ENCODE data around the gene LEKR1. TPM values are rescaled to one million over a fixed set of nuclear protein-coding genes. Genes with fewer than 3 reads are reported as not detected.
A peak's percentile ranks its signal among the peaks of the same experiment; 100 is the strongest.

LEKR1 gene
- total RNA-seq, 4 donors from 2014 or later: 0.30 to 3.7 (median 2.7) TPM

DNA sequence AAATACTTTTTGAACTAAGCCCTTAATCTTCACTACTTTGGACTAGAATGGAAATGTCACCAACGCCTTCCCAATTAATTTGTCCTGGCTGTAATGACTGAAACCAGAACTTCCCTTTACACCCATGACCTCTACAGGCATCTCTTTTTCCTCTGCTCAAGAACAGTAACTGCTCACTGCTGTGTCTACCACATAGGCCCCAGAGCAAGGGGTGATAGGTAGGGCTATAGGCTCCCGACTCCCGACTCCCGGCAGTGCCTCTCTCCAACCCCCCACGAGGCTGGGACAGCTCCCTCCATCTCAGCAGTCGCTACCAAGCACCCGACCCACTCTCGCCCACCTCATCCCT is 384 bp upstream of the LEKR1 start:
- no peak for DNase-seq (ENCODE audit: low spot score in 2 of 2)
- no peaks in the 10 kb centered on the region for H3K36me3 ChIP-seq
- TF ChIP-seq POLR2A (IDR thresholded peaks at IDR 0.05) (no peak), EP300 (IDR thresholded peaks at IDR 0.05) (no peak)
- TF ChIP-seq, protein P1, sequence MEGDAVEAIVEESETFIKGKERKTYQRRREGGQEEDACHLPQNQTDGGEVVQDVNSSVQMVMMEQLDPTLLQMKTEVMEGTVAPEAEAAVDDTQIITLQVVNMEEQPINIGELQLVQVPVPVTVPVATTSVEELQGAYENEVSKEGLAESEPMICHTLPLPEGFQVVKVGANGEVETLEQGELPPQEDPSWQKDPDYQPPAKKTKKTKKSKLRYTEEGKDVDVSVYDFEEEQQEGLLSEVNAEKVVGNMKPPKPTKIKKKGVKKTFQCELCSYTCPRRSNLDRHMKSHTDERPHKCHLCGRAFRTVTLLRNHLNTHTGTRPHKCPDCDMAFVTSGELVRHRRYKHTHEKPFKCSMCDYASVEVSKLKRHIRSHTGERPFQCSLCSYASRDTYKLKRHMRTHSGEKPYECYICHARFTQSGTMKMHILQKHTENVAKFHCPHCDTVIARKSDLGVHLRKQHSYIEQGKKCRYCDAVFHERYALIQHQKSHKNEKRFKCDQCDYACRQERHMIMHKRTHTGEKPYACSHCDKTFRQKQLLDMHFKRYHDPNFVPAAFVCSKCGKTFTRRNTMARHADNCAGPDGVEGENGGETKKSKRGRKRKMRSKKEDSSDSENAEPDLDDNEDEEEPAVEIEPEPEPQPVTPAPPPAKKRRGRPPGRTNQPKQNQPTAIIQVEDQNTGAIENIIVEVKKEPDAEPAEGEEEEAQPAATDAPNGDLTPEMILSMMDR (IDR thresholded peaks at IDR 0.05): no peak
- H3K4me3 ChIP-seq: peak overlapping the region; percentile 55 to 90 (median 82)
- H3K4me1 ChIP-seq: peaks cover 0 to 13% (median 0%) of the 10 kb centered on the region in 4 donors
- no peaks in the 10 kb centered on the region for H3K9me3 ChIP-seq
- peak overlapping the region; percentile 77 to 97 (median 86) for H3K27ac ChIP-seq
- no peaks in the 10 kb centered on the region for H3K27me3 ChIP-seq
- 7 to 8% methylated on average over 8 of the region's 8 CpGs for WGBS, 2 donors

DNA sequence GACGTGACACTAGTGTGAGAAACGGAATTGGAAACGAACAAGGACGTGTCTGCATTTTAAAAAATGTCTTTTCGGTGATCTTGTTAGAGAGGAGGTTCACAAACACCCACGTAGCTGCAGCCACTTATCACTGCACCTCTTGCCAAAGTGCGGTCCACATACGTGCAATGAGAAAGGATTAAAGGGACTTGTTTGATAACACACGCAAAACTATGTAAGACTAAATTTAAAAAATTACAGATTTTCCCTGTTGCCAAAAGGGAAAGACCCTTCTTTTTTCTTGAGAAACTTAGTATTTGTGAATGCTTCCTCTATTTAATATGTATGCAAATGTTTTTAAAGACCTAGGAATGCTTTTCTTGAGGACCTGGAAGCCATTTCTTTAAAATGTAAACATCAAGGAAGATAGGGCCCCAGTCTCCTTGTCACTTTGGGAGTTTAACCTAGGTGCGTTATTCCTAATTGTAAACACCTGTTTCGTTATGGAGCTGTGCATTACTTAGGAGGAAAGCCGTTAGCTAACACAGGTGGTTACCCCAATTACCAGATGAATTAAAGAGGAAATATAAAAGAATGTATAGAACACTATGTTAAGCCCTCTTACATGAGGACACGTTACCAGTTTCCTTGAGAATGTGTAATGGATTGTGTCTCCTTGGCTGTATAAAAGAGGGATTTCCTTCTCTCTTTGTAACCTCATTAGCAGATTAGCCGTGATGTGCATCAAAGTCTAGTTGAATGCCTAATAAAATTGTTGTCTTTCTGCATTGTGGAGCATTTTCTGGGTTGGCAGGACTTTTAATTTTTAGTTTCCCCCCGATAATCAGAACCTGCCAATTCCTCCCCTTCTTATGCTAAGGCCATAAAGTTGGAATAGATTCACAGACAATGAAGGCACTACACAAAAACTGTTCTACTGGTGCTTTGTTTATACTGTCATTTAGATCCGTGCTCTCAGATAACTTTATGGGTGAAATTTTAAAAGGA is 1.0 kb downstream of the LEKR1 start:
- peak overlapping the region in 3 of 4 donors; percentile 82 to 97 (median 89) for H3K27ac ChIP-seq
- peak overlapping the region; percentile 55 to 90 (median 82) for H3K4me3 ChIP-seq
- 42% methylated on average over 16 of the region's 16 CpGs for WGBS, 2 donors
- DNase-seq (ENCODE audit: low spot score in 2 of 2): no peak
- H3K36me3 ChIP-seq: no peaks in the 10 kb centered on the region
- H3K9me3 ChIP-seq: no peaks in the 10 kb centered on the region
- TF ChIP-seq EP300 (IDR thresholded peaks at IDR 0.05) (peak in 1 of 2 donors; percentile 4), POLR2A (IDR thresholded peaks at IDR 0.05) (no peak)
- peaks cover 0 to 13% (median 0%) of the 10 kb centered on the region in 4 donors for H3K4me1 ChIP-seq
- H3K27me3 ChIP-seq: no peaks in the 10 kb centered on the region

DNA sequence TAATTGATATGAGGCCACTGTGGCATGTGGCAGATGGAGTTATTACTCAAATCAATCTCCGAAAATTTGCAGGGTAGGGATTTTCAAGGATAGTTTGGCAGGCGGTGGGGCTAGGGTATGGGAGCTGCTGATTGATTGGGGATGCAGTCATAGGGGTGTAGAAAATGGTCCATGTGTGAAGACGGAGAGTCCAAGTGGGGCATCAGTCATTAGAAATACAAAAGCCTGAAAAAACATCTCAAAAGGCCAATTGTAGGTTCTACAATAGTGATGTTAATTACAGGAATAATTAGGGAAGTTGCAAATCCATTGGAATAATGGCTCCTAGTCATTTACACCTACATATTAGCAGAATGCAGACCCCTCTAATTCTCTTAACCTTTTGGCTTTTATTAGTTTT is 4.9 kb downstream of the LEKR1 start:
- TF ChIP-seq, protein P1 (IDR thresholded peaks at IDR 0.05): no peak
- no peak for TF ChIP-seq EP300 (IDR thresholded peaks at IDR 0.05)
- TF ChIP-seq POLR2A (IDR thresholded peaks at IDR 0.05): no peak
- Histone ChIP-seq H3K27ac (no peak overlapping the region), H3K4me1 (peaks cover 0 to 8% (median 0%) of the 10 kb centered on the region in 4 donors), H3K9me3 (no peaks in the 10 kb centered on the region), H3K27me3 (no peaks in the 10 kb centered on the region), H3K4me3 (no peak overlapping the region), H3K36me3 (no peaks in the 10 kb centered on the region)
- DNase-seq (ENCODE audit: low spot score in 2 of 2): no peak
- WGBS, 2 donors: 78 to 81% methylated on average over 3 of the region's 3 CpGs

DNA sequence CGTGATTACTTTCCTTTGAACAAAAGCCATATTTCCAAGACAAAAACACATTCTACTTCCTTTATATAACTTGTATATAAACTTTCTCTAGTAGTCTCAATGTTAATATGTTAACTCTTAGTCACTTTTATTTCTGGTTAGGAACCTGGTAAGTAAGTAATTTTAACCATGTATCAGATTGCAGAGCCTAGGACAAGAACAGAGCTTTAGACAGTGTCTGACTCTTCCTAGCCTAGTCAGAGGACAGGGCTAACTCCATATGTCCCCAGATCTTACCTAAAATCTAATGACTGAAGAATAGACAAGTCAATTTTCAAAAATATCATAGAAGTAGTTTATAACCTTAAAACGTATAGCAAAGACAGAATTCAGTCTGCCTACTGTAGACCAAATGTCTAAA is 8.3 kb downstream of the LEKR1 start:
- 70 to 73% methylated on average over 2 of the region's 2 CpGs for WGBS, 2 donors
- Histone ChIP-seq H3K36me3 (no peaks in the 10 kb centered on the region), H3K27me3 (no peaks in the 10 kb centered on the region), H3K27ac (no peak overlapping the region), H3K4me1 (no peaks in the 10 kb centered on the region), H3K9me3 (no peaks in the 10 kb centered on the region), H3K4me3 (no peak overlapping the region)
- TF ChIP-seq EP300 (IDR thresholded peaks at IDR 0.05) (no peak), POLR2A (IDR thresholded peaks at IDR 0.05) (no peak)
- TF ChIP-seq, protein P1 (IDR thresholded peaks at IDR 0.05): no peak
- no peak for DNase-seq (ENCODE audit: low spot score in 2 of 2)

DNA sequence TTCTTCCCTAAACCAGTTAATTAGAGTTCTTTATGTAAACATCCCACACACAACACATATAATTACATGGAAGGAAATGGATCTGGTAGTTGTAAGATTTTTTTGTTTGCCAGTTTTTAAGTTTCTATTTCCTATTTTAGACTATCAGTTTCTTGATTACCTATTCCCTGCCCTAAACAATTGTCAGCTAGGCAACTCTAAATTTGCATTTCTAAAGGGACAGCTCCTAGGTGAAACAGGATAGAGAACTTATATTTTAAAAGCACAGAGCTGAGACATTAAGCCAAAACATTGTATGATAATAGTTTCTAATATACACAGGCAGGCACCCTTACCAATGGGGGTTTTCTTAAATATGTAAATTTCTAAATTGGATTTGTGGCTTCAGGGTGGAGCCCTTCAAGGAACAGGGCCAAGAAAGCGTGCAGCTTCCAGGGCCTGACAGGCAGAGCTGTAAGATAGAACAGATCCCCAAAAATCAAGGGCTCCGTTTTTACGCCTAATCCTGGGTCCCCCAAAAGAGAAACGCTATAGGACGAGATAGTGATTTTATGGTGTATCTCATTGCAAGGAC is 8.9 kb downstream of the LEKR1 start:
- no peaks in the 10 kb centered on the region for H3K4me1 ChIP-seq
- no peak overlapping the region for H3K27ac ChIP-seq
- WGBS, 2 donors: 86 to 95% methylated on average over 5 of the region's 5 CpGs
- H3K4me3 ChIP-seq: no peak overlapping the region
- H3K9me3 ChIP-seq: no peaks in the 10 kb centered on the region
- DNase-seq (ENCODE audit: low spot score in 2 of 2): no peak
- H3K36me3 ChIP-seq: no peaks in the 10 kb centered on the region
- TF ChIP-seq EP300 (IDR thresholded peaks at IDR 0.05) (no peak), POLR2A (IDR thresholded peaks at IDR 0.05) (no peak)
- TF ChIP-seq, protein P1 (IDR thresholded peaks at IDR 0.05): no peak
- H3K27me3 ChIP-seq: no peaks in the 10 kb centered on the region

All from tibial nerve (tissue), 4 donors.